Brain pericyte (primary cell): ENCODE data around the gene DYSF.

ENCODE experiments used
- DNase-seq: peaks from one replicate; pipeline ENCODE4 v3.0.0-alpha.2; 2012; ENCODE audit warnings: low read depth, low spot score

Gene DYSF

DNA sequence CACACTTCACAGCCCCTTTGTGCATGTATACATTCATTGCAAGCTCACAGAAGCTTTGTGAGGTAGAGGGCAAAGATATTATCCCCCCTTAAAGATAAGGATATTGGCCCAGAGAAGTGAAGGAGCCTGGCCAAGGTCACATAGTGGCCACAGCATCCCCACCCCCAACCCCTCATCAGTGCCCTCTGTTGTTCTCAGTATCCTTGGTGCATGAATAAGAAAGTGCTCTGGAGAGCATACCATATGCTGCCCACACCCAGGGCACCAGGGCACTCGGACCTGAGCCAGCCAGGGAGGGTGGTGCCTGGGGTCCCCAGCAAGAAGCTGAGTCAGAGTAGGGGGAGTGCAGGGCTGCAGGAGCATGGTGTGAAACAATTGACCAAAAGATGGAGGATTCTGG lies 3.3 kb downstream of the DYSF start:
- DNase-seq: no peak

DNA sequence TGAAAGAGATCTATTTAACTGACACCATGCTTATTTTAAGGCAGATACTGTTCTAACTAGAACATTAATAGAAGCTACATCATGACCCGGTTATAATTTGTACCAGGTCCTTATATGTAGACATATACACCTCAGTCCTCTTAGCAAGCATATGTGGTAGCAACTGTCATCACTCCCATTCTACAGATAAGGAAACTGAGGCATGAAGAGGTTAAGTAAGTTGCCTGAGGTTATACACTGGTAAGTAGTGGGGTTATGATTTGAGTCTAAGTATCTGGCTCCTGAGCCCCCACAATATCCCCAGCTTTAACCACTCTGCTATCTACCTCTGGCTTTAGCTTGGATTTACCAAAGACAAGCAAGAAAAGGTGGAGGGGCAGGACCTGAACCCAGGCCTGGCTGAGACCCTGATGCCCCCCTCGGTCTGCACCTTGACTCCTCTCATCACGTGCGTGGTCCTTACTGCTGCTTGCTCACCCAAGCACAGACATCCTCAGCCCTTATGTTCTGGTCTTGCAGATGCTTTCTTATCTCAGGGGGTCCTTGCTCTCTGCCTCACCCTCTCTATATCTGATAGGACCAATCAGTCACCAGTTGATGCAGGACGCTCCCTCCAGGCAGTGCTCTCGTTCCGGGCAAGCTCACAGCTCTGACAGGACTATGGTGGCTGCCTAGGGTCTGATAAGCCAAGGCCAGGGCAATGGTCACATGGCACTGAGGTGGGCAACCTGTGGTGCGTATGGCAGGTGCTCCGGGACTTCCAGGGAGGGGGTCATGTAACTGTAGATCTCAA lies 4.0 kb downstream of the DYSF start:
- DNase-seq: no peak

DNA sequence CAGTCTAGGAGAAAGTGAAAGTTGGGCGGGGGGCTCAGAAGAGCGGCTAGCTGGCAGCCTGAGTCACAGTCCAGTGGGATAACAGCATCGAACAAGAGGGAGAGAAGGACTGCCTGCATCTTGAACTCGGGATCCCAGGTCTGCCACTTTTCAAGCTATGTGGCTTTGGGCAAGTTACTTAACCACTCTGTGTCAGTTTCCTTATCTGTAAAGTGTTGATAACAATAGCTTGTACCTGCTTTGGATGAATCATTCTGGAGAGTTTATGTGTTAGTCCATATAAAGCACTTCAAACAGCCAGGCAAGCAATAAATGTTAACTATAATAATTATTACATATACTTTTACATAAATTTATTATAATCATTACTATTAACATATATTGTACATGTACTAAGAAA lies 4.6 kb downstream of the DYSF start:
- DNase-seq: no peak

DNA sequence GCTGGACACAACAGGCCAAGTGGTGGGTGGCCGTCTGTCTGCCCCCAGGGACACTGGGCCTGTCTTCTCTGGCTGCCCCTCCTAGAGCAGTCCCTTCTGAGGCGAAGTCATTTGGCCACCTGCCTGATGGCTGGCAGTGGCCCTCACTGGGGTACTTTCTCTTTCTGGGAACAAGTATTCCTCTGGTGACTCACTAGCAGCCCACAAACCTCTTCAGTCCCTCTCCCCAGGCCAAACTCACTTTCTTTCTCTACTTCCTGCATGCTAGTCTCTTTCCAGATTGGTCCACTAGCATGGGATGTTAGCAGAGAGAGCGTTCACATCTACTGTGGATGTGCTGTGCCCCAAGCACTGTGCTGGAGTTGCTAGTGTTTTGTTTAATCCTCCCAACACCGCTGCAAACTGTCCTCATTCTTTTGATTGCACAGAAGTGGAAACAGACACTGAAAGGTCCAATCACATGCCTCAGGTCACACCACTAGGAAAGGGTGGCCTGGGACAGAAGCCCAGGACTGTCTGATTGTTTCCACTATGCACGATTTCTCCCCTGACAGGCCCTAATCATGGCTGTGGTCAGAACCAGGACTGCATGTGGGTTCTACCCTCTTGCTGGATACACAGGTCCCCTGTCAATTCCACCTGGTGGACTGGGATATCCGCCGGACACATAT lies 5.2 kb downstream of the DYSF start:
- DNase-seq: no peak

DNA sequence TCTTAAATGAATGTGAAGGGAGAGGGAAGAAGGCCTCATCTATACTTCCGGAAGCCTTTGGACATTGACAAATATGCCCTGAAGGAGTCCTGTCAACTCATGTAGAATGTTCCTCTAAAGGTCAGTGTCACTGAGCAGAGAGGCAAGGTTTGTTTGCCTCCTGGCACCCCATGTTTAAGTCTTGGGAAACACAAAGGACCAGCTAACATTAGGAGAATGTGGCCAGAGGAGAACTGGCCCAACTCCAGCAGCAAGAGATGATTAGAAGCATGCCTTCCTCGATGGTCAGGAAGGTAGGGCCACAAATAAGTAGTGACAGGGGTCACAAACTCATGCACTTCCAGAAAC lies 5.7 kb downstream of the DYSF start:
- no peak for DNase-seq

DNA sequence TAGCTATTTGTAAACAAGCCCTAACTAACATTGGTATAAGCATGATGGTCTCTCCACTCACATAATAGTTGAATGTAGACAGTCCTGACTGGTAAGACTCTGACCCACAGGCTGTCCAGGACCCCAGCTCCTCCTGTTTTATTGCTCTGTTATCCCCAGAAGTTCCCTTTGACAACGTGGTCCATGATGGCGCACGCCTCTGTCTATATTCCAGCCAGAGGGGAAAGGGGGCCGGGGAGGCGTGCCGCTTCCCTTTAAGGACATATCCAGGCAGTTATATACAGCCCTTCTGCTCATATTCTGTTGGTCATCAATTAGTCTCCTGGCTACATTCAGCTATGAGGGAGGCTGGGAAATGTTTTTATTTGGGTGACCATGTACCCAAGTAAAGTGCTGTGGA lies 6.7 kb downstream of the DYSF start:
- DNase-seq: no peak

DNA sequence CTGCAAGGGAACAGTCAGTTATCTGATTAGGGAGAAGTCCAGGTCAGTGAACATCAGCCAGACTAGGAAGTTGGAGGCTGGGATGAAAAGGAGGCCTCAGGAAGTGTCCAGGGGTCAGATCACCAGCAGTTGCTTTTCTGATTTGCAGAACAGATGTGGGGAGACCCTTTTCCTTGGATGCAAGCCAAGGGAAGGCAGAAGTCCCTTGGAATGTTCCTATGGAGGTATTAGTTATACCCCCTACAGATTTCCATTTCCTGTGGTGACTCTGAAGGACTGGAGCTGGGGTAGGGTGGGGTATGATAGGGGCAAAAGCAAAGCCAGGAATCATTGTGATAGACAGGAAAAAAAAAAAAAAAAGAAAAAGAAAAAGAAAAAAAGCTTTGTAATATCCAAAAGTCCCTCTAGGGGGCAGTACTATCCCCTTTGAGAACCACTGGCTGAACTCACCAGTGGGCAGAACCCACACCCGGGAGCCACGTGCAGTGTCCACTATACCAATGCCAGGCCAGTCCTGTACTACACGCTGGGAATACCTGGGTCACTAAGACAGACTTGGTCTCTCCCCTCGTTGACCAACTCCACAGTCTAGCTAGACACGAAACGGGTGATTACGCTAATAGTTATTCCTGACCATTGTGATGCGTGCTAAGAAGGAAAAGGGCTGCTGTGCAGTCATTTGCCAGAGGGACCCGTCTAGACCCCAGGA lies 7.4 kb downstream of the DYSF start:
- DNase-seq: no peak

DNA sequence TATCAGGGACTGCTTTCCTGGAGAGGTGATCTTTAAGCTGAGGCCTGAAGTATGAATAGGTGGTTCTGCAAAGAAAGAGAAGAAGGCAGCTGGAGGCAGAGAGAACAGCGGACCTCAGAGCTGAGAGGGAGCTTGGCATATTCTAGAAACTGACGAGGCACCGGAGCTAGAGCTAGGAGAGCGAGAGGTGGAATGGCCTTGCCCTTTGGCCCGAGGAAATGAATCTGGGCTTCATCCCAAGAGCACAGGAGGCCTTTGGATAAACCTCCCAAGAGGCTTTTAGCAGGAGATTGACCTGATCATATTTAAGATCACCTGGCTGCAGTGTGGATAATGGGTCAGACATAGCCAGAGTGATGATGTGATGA lies 7.9 kb downstream of the DYSF start:
- no peak for DNase-seq

DNA sequence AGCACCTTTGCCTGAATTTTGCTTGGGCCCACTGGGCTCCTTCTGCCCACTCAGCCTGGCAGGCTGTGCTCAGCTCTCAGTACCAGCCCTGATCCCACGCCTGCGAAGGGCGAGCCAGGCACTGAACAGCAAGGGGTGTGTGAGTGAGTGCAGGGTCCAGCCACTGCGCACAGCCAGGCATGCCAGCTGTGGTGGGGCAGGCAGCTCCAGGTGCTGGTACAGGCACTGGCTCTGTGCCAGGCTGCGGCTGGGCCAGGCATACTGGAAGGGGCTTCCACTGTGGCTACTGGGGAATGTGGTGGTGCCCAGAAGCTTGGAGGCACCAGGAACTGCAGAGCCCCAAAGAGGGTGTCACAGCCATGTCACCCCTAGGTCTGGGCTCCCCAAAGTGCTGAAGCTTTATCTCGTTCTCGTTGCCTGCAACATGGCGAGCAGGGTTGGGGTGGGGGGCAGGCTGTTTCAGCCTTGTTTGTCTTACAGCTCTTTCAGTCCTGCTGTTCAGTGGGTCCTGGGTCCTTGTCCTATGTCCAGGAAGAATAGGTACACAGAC lies 8.8 kb downstream of the DYSF start:
- DNase-seq: no peak

DNA sequence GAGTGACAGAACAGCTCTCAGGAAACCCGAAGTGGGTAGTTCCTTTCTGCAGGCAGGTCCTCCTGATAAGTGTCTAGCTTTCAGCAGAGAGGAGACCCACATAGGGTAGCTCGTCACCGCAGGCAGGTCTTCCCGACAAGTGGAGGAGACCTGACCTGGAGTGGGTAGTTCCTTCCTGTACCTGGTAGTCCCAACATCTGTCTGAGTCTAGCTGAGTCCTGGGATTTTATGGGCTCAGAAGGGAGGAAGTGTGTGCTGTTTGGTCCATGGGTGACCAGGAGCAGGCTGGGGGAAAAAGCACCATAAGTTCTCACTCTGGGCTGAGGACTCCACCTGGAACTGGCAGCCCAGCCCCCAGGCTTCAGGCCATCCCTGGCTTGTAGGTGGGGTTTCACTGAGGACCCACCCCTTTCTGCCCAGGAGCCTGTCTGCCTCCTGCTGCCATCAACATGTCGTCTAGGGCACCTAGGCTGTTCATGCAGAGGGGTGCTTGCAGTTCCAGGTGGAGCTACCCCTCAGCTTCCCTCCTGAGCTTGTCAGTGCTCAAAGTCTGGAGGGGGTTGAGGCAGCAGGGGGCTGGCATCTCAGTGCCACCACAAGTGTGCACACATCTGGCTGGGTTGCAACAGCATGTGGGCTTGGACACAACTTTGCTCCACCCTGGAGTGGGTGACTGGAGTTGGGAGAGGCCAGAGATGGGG lies 9.4 kb downstream of the DYSF start:
- no peak for DNase-seq

DNA sequence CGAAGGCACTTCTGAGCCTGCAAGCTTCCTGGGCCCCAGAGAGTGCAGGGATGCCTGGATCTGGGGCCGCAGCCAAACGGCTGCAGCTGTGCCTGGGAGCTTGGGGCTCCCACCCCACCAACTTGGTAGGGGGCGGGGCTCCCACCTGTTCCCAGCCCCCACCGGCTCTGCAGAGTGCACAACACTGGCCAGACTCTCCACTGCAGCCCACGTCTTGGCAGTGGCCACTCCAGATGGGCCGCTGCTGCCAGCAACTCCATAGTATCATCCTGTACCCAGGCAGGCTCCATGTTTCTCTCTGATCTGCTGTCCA lies 9.9 kb downstream of the DYSF start:
- no peak for DNase-seq

DNA sequence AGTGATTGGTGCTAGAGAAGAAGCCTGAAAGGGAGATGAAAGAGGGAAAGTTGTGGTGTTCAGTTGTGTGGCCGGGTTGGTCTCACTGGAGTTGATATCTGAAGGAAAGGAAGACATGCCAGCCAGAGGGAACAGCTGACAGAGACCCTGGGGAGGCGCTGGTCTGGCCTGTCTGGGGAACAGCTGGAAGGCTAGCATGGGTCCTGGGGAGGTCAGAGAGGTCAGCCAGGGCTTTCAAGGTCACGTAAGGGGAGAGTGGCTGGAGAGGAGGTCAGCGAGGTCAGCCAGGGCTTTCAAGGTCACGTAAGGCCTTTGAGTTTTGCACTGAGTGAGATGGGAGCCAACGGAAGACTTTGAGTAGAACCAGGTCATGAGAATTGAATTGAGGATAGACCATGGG lies 11.0 kb downstream of the DYSF start:
- DNase-seq: no peak

DNA sequence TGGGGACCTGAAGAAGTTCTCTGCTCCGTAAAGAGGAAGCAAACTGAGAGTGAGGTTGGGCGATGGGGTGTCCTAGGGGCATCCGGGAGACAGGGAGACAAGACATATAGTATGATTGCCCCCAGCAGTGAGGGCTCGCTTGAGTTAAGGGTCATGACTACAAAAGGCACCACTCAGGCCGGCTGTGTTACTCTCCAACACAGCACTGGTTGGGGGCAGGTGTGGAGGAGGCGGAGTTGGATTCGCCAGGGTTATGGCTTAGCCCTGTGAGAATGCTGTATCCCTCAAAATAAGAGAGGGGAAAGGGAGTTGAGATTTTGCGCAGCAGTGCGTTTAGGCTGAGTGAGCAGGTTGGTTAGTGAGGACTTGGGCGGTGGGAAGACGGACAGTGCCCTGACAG lies 12.0 kb downstream of the DYSF start:
- DNase-seq: no peak

DNA sequence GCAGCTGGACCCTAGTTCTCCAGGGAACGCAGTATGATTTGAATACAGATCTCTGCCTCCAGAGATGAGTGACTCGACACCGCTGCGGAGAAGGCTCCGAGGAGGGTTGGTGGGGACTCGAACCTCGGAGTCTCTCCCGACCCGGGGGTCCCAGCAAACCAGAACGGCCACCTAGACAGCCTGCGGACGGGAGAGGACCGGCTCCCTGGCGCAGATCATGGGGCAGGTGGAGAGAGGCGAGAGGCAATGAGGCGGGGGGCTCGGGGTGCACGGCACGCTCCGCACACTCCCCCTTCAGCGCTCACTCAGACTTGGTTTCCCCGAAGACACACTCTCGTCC lies 12.6 kb downstream of the DYSF start:
- no peak for DNase-seq

DNA sequence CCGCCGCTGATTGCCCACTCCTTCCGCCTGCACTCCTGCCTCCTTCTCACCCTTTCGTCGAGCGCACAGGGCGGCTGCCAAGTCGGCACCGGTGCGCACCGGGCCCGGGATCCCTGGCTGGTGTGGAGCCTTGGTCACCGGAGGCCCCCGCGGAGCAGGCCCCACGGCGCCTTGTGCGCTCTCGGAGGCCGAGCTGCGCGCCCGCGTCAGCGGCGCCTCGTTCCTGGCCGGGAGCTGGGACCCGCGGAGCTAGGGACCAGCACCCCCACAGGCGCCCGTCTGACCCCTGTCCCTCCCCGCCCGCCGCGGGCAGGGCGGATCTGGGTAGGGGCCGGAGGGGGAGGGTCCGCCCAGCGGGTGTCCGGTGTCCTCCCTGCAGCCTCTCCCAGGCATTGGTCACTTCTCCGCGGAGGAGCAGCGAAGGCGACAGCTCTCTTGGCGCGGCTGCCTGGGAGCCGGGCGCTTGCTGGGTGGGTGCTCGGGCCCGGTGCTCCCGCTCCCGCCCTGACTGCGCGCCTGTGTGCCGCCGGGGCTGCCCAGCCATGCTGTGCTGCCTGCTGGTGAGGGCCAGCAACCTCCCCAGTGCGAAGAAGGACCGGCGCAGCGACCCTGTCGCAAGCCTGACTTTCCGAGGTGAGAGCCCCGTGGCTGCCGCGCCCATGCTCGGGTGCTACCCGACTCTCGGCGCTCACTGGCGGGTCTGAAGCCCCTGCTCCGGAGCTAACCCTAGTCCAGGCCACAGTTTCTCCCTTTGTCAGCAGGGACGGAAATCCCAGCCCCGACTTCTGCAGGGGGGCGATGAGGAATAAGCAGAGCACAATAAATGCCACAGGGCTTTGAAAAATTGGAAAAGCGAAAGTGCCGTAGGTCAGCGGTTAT lies 13.2 kb downstream of the DYSF start:
- no peak for DNase-seq

DNA sequence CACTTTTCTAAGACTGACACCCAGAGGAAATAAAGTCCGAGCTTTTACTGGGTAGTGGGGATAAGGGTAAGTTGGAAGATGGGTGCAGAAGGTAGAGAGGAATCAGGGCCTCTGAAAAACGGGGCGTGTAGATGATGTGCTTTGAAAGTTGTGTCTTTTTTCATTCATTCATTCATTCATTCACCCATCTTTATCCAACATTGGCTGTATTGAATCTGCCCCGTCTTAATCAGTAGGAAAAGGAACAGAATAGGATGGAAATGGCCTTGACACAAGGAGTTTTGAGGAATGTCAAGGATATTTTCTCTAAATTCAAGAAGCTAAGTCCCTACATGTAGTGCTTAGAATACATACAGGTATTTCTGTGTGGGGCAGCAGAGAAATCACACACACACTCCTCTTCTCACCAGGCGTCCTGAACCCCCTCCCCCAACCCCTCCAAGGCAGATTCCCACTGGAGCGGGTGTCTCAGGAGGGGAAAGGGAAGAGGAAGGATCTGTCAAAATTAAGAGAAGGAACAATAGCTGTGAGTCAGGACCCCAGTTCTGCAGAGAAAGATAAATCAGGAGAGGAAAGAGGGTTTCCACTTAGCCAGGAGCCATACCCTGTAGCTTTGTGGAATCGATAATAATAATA lies 13.9 kb downstream of the DYSF start:
- DNase-seq: no peak

DNA sequence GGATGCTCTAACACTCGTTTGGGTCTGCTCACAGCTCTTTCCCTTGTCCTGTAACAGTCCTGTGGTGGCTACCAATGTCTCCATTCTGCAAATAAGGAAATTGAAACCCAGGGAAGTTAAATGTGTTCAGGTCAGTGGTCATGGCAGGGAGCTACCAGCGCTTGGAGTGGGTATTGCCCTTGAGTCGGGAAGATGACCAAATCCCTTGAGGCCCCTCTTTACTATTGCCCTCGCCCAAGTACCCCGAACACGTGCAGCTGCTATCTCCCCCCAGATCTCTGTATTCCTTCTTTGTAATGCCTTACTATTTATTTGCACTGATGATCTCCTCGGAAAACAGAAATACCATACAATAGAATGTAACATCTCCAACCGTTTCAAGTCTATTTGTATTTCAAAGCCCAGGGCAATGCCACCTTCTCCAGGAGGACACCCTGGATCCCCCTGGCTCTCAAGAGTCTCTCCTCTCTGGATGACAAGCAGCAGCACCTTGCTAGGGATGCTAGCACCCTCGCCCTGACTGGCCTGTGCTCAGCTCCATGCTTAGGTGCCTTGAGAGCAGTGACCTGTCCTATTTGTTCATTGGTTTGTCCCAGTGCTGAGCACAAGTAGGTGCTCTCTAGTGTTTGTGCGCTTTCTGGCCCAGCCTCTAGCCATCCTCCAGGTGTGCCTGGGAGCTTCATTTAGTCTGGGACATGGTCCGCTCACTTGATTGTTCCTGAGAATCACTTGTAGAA lies 15.1 kb downstream of the DYSF start:
- no peak for DNase-seq

DNA sequence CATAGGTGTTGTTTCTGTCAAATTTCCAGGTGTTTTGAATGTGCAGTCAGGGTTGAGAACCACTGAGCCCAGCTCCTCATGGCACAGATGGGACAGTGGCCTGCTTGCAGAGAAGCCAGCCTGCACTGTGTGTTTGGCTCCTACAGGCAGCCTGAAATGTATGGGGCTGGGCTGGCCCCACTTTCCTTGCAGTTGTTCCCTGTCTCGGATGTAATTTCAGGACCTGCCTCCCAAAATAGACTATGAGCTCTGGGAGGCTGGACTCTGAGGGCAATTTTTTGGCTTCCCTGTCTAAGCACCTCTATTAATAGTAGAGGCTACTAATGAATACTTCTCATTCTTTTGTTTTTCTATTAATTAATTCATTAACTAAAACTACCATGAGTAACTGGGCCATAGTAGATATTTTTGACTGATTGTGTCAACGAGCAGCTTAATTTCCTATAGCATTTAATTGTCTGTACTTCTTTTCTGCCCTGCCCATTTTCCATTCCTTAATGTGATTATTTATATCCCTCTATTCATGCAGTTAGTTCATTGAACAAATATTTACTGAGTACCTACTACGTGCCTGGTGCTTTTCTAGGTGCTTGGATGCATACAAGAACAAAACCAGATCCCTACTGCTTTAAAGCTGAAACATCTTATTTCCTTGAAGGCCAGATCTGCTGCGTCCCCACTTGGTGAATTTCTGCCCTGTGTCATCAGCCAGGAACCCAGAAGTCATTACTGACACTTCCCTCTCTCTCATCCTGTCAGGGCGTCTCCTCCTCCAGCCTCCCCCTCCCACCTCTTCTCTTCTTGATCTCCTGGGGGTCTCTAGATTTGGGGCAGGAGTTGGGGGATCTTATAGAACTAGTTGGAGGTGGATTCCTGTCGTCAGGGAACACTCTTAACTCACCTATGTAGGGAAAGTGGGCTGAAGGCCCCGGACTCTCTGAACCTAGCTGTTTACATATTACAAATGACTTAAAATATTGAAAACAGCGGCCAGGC lies 16.3 kb downstream of the DYSF start:
- no peak for DNase-seq

DNA sequence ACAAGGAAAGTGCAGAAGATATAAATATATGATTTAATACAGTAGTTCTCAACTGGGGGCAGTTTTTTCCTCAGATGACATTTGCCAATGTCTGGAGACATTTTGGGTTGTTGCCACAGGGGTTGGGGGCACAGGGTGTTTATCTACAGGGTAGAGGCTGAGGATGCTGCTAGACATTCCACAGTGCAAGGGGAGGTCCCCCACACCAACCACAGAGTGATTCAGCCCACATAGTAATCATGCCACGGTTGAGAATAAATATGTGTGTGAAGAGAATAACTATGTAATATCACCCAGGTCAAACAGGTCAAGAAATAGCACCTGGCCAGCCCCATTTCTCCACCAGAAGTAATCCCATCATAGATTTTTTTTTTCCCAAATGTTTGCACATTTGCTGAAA lies 17.9 kb downstream of the DYSF start:
- DNase-seq: no peak
